Smooth muscle cell (in vitro differentiated cells): Measurements from ENCODE around the gene NUDT14. TPM values are rescaled to one million over a fixed set of nuclear protein-coding genes. Genes with fewer than 3 reads are reported as not detected.

Source experiments
- DNase-seq: peaks from one replicate; lab custom pipeline; 2025; ENCODE audit not compliant: unreplicated experiment; lab: John Stamatoyannopoulos, UW
- H2AFZ ChIP-seq: fragments of 200-600 bp; sonication (generic); 2 replicates; pipeline ENCODE4 v1.6.0; 2016; ENCODE audit warnings: antibody characterized with exemption, low read depth, mild to moderate bottlenecking
- H3F3A ChIP-seq: fragments of 200-600 bp; sonication (generic); 2 replicates; pipeline ENCODE4 v1.6.0; 2017; ENCODE audit warnings: antibody characterized with exemption, low read depth
- H3K27ac ChIP-seq: fragments of 200-600 bp; sonication (generic); 2 replicates; pipeline ENCODE4 v1.5.1; 2016; ENCODE audit warnings: low read depth, mild to moderate bottlenecking
- H3K27me3 ChIP-seq: fragments of 200-600 bp; sonication (generic); 2 replicates; pipeline ENCODE4 v1.6.1; 2016; ENCODE audit warnings: low read depth, mild to moderate bottlenecking
- H3K36me3 ChIP-seq: fragments of 200-600 bp; sonication (generic); 2 replicates; pipeline ENCODE4 v1.5.1; 2016; ENCODE audit warnings: low read depth
- H3K4me1 ChIP-seq: fragments of 200-600 bp; sonication (generic); 2 replicates; pipeline ENCODE4 v1.5.1; 2016; ENCODE audit warnings: low read depth
- H3K4me2 ChIP-seq: fragments of 200-600 bp; sonication (generic); 2 replicates; pipeline ENCODE4 v1.6.0; 2016; ENCODE audit warnings: mild to moderate bottlenecking
- H3K4me3 ChIP-seq: fragments of 200-600 bp; sonication (generic); 2 replicates; pipeline ENCODE4 v1.5.1; 2016; ENCODE audit warnings: mild to moderate bottlenecking
- H3K79me2 ChIP-seq: fragments of 200-600 bp; sonication (generic); 2 replicates; pipeline ENCODE4 v1.6.0; 2016; ENCODE audit warnings: low read depth, mild to moderate bottlenecking
- H3K9ac ChIP-seq: fragments of 200-600 bp; sonication (generic); 2 replicates; pipeline ENCODE4 v1.6.0; 2016; ENCODE audit warnings: low read depth
- H3K9me3 ChIP-seq: fragments of 200-600 bp; sonication (generic); replicated peaks from 2 replicates; pipeline ENCODE4 v1.5.1; 2016; ENCODE audit warnings: low read depth
- H4K20me1 ChIP-seq: fragments of 200-600 bp; sonication (generic); 2 replicates; pipeline ENCODE4 v1.6.0; 2016; ENCODE audit warnings: low read depth
- CTCF ChIP-seq: fragments of 200-600 bp; sonication (generic); IDR thresholded peaks from 2 replicates; pipeline ENCODE4 v1.5.1; 2017; ENCODE audit warnings: borderline replicate concordance, mild to moderate bottlenecking, antibody characterized with exemption; ENCODE audit not compliant: insufficient read depth, poor library complexity, severe bottlenecking
- WGBS: methylation state at CpG from one replicate; pipeline ENCODE4 v1.1.7; 2016; ENCODE audit warnings: low lambda C conversion rate; 5-methylcytosine and 5-hydroxymethylcytosine counted together
- polyA plus RNA-seq: library from polyadenylated mRNA; unstranded; fragments of >200 nt; fragmentation: Nextera tagmentation; extraction: Ambion mirVana; gene quantifications from 2 replicates; pipeline ENCODE4 v1.2.1, GENCODE V29; 2016
- total RNA-seq: library from RNA; depleted of rRNA; stranded (reverse); fragments of >200 nt; gene quantifications from 2 replicates; pipeline ENCODE4 v1.2.3, GENCODE V29; 2014

NUDT14 gene
- total and polyA plus RNA-seq, 2 experiments from 2014 or later = 7.9 to 30.7 TPM

- H3K4me2 ChIP-seq = no peak overlapping the region
- peaks cover 25% of the 10 kb centered on the region for H4K20me1 ChIP-seq
- H3K27me3 ChIP-seq = no peaks in the 10 kb centered on the region
- H3K27ac ChIP-seq = no peak overlapping the region
- no peaks in the 10 kb centered on the region for H3K9me3 ChIP-seq
- peaks cover 4% of the 10 kb centered on the region for H3K4me1 ChIP-seq
- no peaks in the 10 kb centered on the region for H3K36me3 ChIP-seq
- no peak for TF ChIP-seq CTCF
- no peak overlapping the region for H3K9ac ChIP-seq
- H3F3A ChIP-seq = no peaks in the 10 kb centered on the region
- no peak overlapping the region for H2AFZ ChIP-seq
- H3K4me3 ChIP-seq = no peak overlapping the region
- 96% methylated on average over 12 of the region's 19 CpGs for WGBS
- DNase-seq = no peak
- no peaks in the 10 kb centered on the region for H3K79me2 ChIP-seq
Measured at GRCh38 chr14:105178069-105178867, 2.8 kb downstream of the NUDT14 start.

- Histone ChIP-seq H3K4me3 (no peak overlapping the region), H3K27me3 (no peaks in the 10 kb centered on the region), H3K9ac (no peak overlapping the region), H3K9me3 (no peaks in the 10 kb centered on the region), H3K27ac (no peak overlapping the region), H4K20me1 (peaks cover 26% of the 10 kb centered on the region), H3K79me2 (no peaks in the 10 kb centered on the region), H2AFZ (no peak overlapping the region), H3K4me2 (no peak overlapping the region), H3F3A (no peaks in the 10 kb centered on the region), H3K36me3 (no peaks in the 10 kb centered on the region), H3K4me1 (peaks cover 4% of the 10 kb centered on the region)
- no peak for DNase-seq
- no peak for TF ChIP-seq CTCF
- 92% methylated on average over 11 of the region's 11 CpGs for WGBS
Measured at GRCh38 chr14:105177082-105177481, 4.0 kb downstream of the NUDT14 start.

DNA sequence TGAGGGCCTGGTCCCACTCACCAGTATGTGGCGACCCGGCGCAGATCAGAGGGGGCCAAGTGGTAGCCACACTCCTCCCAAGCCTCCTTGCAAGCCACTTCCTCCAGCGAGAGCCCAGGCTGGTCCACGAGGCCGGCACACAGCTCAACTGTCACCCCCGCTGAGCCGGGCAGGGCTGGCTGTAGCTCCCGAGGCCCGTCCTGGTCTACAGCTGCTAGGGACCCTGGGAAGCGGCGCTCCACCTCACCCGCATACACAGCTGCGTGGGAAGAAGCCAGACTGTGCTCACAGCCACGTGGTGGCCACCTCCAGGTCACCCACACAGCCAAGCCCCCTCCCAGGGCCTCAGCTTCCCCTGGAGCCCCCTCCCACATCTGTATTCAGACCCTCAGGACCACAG is 4.6 kb downstream of the NUDT14 start:
- H3K36me3 ChIP-seq = no peaks in the 10 kb centered on the region
- no peak for DNase-seq
- no peak overlapping the region for H2AFZ ChIP-seq
- H3K27ac ChIP-seq = no peak overlapping the region
- WGBS = 81% methylated on average over 15 of the region's 15 CpGs
- peaks cover 31% of the 10 kb centered on the region for H4K20me1 ChIP-seq
- no peaks in the 10 kb centered on the region for H3K27me3 ChIP-seq
- no peak overlapping the region for H3K4me3 ChIP-seq
- no peaks in the 10 kb centered on the region for H3K79me2 ChIP-seq
- H3K4me2 ChIP-seq = no peak overlapping the region
- H3K9ac ChIP-seq = no peak overlapping the region
- no peaks in the 10 kb centered on the region for H3F3A ChIP-seq
- no peaks in the 10 kb centered on the region for H3K9me3 ChIP-seq
- TF ChIP-seq CTCF = no peak
- H3K4me1 ChIP-seq = peaks cover 4% of the 10 kb centered on the region
